Stimulated activated CD4-positive, alpha-beta T cell treated with anti-CD3 and anti-CD28 coated beads, TNF-alpha, amount 100 ng/mL, for 1 hour (primary cell): ENCODE measurements around the gene PIP5KL1.

Experiments
- DNase-seq, 3 donors: peaks; one replicate each; pipeline ENCODE4 v3.0.0-alpha.2; 2020; ENCODE audit warnings: low read depth in 3 of 3, low spot score in 1 of 3

The PIP5KL1 gene

DNA sequence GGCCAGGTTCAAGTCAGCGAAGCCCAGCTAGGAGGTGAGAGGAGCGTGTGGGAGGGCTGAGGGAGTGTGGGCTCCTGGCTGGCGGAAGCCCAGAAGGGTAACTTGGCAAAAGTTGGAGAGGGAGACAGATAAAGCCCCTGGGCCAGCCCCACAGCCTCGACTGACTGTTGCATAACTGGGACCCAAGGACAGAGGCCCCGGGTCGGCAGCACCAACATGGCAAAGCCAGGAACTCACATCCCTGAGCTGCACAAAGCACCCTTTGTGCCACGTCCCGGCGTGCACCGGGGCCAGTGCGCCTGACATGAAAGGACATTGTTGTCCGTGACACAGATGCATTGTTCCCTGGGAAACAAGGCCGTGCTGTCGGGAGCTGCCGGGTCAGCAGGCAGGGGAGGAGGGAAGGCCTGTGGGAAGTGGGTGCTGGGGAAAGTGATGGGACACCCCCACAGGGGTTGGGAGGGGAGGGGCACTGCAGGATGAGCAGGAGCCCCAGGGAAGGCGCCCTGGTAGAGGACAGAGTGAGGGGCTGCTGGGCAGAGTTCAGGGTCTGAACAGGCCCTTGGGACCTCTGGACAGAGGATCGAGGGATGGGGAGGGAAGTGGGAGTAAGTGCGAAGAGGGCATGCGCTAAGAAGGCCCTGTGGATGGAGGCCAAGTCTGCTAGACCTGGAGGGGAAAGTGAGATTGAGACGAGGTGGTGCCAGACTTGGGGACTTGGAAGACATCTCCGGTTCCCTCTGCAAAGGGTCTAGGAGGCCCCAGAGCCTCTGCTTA, 20.1 kb upstream of the PIP5KL1 start:
- no peak for DNase-seq

DNA sequence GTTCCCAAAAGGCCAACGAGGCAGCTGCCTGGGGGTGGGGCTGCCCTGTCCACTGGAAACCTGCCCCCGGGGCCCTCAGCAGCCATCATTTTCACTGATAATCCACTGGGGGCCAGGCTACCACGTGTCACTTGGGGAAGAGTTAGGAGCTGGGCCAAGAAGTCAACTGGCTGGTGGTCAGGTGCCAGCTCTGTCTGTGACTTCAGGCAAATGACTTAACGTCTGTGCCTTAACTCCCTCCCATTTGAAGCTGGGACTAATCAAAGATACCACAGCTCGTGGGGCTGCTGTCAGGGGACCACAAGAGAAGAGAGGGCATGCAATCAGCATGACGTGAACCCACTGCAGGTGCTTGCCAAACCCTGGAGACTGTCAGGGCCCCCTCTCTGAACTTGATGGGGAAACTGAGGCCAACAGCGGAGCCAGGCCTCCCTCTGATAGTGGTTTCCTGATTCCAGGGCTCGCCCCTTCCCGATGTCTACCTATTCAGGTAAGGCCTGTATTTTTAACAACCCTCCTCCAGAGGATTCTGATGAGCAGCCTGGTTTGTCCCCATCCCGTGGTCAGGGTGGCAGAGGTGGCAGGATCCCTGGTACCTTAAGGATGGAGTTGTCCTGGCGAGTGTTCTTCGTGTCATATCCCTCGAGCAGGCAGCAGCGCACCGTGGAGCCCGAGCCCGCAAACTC, 19.4 kb upstream of the PIP5KL1 start:
- DNase-seq, result no peak

DNA sequence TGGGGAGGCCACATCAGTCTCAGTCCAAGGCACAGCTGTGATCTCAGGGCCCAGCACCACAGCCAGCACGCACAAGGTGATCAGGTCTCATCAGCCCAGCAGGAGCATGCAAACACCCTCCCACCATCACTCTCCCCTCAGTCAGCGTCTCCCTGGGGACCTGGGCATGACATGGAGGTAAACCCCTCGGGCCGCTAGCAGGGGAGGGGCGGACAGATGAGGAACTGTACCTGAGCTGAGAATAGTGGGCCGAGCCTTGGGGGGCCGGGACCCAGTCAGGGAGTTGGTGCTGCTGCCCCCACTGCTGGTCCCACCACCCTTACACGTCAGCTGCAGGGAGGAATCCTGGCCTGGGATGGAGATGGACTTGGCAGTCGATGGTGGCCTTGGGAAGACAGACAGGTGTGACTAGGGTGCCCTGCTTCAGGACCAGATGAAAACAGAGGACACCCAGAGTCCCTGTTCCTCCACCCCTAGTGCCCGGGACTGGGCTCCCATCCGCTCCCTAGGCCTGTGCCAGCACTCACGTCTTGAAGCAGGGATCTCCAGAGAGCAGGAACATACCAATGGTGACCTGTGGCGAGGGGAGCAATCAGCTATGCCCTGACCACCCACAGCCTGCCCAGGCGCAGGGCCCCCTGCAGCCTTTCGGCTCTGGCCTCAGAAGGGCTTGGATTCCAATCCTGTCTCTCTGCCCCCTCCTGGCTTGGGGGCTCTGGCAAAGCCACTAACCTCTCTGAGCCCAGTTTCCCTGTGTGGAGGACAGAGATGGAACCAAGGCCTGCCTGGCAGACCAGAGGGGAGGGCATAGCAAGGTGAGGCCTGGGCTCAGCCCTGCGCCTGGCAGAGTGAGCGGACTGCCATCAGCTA, 17.5 kb upstream of the PIP5KL1 start:
- no peak for DNase-seq

DNA sequence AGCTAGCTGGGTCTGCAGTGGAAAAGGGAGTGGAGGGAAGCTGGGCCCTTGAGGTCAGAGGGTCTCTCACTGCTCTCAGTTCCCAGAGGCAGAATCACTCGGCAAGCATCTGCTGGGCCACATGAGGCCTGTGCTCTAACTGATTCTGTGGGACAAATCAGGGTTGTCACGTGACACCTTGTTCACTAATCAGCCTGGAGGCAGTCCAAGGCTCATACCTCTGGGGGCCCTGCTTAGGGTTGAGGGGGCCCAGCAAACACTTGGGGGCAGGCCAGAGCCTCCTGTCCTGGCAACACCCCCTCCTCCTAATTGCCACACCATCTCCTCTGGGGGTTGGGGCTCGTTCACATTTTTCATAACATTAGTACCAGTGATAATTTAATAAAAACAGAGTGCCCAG, 16.2 kb upstream of the PIP5KL1 start:
- no peak for DNase-seq

DNA sequence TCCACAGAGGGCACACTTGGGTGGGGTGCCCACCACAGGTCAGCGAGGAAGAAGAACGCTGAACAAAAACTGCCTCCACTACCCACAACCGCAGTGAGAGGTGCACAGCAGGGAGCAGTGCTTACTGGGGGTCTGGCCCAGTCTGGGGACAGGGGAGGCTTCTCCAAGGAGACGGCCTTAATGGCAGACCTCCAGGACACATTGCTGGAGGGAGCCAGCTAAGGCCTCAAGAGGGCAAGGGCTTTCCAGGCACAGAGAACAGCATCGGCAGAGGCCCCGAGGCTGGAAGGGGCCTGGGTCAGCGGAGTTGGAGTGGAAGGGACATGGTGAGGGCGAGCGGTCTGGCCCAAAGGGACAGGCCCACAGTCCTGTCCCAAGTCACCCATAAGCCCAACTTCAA, 15.4 kb upstream of the PIP5KL1 start:
- DNase-seq, result no peak

DNA sequence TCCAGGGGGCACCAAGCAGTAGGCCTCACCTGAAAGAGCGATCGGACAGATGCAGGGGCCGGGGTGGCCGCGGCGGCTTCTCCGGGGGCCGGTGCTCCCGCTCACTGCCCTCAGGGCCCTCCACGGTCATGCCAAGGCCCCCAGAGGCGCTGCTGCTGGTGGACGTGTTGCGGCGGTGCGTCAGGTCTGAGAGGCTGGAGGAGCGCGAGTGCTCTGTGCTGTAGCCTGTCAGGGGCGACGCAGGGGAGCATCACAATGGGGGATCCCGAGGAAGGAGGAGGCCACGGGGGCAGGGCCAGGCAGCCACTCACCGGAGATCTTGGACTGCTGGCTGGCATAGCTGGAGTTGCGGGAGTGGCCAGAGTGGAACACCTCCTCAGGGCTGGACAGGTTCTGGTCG, 14.8 kb upstream of the PIP5KL1 start:
- no peak for DNase-seq

DNA sequence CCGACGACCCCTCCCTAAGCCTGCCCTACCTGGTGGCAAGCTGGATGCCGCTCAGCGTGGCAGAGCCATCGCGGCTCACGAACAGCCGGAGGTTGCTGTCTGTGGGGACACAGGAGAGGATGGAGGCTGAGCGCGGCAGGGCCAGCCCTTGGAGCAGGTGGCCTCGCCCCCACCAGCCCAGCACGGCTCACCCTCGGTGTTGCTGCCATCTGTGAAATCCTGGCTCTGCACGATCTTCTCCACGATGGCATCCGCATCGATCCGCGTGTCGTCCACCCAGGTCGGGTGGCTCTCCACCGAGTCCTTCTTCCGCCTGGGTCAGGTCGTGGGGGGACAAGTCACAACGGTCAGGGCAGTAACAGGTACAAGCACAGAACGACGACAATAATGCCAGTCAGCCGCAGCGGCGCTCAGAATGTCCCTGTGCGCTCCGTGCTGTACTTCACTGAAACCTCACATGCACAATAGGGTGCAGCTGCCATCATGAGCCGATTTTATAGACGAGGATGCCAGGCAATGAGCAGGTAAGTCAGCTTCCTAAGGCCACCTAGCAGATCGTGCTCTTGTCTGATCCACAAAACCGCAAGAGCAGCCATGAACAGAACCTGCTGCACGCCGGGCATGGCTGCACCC, 14.1 kb upstream of the PIP5KL1 start:
- no peak for DNase-seq

DNA sequence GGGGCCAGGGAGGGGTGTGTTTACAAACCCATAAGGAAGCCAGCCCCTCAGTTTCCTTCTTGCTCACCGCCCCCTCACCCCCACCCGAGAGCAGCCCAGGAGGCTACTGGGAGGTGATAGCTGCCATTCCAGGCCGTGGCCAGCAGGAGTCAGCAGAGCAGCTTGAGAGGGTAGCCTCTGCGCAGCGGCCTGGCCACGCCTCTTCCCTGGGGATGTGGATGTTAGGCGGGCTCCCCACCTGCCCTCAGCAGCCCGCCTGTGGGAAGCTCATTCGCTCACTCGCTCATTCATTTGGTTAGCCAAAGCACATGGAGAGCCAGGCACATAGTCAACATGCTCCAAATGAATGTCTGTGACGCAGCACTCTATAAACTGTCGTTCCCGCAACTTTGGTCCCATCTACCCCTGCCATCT, 13.2 kb upstream of the PIP5KL1 start:
- peak in 2 of 3 donors; percentile 60 to 72 for DNase-seq

DNA sequence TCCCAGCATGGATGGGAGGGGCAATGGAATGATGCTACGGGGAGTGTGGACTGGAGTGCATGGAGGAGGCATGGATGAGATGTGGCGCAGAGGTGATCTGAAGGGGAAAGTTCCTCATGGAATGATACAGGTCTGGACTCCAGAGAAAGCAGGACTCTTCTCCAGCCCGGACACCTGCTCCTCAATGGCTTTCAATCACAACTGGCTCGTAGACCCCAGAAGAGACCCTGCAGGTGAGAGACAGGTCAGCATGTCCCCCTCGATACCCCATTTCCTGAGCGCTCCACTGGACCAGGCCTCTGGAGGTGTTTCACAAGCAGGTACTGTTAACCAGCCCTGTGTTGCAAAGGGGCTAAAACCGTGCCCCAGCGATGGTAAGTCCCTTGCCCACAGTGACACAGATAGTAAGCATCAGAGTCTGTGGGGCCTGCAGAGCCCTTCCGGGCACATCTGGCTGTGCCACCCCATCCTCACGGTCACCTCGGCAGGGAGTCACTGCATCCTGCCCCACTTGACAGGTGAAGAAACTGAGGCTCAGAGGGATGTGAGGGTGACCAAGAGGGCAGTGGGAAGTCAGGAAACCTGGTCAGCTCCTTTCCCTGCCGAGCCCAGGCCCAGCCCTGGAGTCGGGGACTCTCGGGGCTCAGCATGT, 12.6 kb upstream of the PIP5KL1 start:
- DNase-seq, result no peak

DNA sequence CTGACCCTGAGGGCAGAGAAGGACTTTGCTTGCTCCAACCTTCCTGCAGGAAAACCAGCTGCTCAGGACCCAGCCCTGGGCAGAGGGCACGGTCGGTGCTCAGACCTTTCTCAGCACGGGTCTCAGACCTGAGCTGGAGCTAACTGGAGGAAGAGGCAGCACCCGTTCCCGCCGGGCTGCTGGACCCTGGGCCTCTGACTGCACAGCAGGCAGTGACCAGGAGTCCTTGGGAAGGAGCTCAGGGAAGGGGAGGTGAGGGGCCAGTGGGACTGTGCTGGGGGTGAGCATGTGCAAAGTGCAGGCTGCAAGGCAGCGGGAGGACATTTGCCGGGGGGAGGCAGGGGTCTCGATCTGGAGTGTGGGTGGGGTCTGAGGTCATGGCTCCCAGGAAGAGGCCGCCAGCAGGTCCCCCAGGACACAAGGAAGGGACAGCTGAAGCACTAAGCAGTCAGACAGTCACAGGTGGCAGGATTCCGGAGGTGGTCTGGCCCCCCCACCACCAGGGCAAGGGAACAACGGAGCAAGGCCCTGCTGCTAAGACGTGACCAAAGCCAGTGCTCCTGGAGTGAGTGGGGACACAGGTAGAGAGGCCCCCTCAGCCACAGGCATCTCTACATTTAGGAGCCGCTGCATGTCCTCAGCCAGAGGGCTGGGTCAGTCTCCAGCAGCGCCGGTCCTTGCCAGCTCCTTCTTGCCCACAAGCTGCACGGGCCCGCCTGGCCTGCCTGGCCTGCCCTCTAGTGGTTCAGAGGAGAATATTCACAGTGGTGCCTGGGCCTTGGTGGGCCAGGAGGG, 11.8 kb upstream of the PIP5KL1 start:
- no peak for DNase-seq

DNA sequence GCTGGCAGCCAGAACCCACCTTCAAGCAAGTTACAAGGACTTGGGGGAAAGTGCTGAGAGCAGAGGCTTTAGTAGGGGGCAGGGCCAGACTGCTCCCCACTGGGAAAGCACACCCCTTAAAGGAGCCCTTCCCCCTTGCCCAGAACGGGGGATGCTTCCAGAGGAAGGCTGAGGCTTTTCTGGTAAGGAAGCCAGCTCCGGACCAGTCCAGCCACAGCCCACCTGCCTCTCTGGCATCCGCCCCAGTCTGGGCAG, 11.3 kb upstream of the PIP5KL1 start:
- DNase-seq, result no peak

DNA sequence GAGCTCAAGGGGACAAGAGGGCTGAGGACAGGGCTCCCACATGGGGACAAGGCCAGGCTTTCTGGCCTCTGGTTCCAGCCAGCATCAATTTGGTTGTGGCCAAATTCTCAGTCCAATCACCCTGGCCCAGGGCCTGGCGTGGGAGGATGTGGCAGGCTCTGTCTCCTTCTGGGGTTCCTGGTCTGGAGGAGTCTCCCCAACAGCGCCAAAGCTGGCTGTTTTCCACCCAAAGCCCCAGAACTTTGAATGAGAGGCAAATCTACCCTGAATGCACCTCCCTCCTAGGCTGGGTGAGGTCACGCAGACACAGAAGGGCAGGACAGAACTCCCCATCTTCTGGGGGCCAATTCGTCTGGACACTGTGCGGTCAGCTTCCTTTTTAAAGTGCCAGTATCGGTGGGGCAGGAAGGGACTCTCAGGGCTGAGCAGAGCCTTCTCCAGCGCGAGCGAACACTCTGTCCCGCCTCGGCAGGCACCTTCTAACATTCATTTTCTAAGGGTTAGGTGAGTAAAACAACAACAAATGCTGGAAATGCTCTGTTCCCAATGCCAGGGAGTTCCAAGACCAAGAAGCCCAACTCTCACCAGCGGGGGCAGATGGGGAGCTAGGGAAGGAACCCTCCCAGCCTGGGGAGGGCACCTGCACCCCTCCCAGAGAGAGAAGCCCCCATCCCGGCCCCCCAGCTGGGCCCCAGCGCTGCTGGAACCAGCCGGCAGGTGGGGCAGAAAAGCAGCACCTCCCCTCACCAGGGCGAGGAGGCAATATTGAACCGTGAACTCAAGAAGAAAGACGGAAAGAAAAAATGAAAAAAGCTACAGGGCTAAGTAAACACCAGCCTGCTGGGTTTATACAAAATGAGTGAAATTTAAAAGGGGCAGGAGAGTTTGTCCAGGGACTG, 10.7 kb upstream of the PIP5KL1 start:
- no peak for DNase-seq

DNA sequence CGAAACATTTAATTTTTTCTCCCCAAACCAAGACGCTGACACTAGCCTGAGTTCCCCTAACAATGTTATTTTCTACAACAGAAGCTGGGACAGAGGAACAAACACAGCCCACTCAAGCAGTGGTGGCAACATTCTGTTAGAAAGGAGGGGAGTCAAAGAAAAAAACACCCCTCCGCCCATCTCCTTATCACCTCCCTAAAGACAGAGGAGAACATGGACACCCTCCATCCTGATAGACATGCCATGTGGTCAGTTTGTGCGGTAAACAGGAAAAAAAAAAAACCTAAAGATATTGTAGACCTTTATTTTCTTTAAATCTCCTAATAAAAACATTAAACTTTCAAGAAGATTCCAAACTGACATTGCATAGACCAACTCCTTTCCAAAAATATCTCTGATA, 10.0 kb upstream of the PIP5KL1 start:
- DNase-seq, result no peak

DNA sequence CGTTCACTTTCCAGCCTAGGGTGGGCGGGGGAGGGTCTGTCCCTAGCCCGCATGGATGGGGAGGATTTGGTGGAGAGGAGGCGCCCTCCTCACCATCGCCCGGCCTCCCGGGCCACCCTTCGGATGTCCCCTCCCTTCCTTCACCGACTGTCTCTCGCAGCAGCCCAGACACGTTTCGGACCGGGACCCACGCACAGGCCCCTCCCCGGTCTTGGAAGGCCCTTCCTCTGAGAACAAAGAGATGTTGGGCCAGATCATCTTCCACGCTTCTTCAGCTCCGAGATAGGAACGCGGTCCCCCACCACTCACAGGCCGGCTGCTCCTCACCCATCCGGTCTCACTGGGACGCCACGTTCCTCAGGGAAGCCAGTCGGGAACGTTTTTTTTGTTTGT, 7.7 kb upstream of the PIP5KL1 start:
- no peak for DNase-seq

DNA sequence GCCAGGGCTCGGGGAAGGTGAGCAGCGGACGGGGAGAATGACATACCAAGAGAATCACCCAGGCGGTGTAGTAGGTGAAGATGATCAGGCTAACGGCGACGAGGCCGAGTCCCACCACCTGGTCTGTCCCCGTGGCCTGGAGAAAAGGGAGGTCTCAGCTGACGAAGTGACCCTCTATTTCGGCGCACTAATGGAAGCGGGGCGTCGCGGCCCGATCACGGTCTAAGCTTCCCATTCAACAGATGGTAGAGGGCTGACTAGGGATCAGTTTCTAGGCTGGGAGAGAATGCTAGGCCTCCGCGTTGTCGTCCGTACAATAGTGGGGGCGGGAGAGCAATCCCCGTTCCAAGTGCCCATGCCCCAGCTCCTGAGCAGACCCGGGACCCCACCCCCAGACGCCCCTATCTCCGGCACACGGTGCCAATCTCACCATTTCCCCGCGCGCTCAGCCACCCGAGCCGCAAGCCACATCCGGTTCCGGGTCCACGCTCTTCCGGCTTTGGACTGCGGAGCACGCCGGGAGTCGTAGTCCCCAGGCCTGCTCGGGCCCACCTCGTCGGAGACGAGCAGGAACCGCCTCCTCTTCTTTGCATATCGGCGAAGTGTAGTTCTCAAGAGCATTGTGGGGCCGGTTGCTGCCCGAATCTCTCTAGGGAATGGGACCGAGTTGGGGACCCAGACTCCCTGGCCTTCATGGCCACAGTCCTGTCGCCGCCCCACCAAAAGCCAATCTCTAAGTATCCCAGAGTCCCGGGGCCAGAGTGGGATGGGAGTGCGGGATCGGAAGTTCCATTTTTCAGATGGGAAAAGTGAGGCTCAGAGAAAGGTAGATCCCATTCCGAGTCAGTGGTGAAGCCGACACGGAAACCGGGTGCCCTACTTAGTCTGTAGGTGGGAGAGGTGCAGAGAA, 7.1 kb upstream of the PIP5KL1 start, which contains the start of gene DPM2:
TSS of gene DPM2 (minus strand) at position 467 of the 910 bp plus-strand sequence. CDS start at position 433, 34 bp downstream.
- peak; percentile 56 to 77 (median 67) for DNase-seq

DNA sequence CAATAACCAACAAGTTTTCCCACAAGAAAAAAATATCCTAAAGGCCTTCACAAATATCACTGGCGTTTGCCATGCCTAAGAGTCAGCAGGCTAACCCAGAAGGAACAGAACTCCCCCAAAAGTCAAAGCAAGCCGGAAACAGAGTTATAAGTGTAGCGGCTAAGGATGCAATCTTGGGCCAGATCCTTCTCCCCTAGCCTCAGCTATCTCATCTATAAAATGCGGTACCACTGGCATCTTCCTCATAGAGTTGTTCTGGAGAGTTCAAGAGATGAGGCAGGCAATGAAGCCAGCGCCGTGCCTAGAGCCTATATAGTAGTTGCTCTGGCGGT, 6.4 kb upstream of the PIP5KL1 start:
- no peak for DNase-seq

DNA sequence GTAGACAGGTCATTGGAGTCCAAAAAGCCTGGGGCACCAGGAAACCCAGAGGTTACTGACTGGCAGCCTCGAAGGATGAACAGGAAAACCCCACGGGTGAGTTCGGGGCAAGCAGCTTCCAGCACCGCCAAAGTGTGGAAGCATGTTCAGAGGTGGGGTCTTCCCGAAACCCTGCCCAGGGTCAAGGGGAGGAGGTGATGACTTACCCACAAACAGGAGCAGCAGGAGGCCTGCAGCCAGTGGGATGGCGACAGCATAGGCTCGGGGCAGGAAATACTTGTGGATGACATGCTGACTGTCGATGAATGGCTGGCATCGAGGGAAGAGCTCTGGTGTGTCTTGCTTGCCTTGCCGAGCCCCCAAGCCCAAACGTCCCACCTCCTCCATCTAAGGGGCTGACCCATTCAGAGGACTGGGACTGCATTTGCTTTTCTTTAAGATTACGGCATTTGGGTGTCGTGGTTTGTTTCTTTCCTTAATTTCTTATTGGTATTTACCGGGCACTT, 5.8 kb upstream of the PIP5KL1 start:
- no peak for DNase-seq

DNA sequence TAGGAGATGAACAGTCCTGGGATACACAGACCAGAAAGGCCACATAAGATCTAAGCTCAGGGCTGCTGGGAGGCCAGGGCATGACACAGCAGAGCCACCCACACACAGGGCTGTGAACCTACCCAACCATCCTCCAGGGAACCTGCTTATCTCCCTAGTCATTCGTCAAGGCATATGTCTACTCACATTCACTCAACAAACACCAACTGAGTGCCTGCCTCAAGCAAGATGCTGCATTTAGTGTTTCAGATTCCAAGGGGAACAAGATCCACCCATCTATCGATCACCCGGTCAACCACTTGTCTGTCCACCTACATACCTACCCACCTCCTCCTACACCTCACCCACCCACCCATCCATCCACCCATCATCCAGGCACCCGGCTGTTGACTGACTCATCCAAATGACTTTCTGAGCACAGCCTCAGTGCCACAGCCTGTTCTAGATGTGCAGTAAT, 5.2 kb upstream of the PIP5KL1 start:
- no peak for DNase-seq
